Endothelial cell of umbilical vein (primary cell): ENCODE measurements around the gene DAB1. TPM values are rescaled to one million over a fixed set of nuclear protein-coding genes. Genes with fewer than 3 reads are reported as not detected.

Source experiments
- BruUV-seq: library from RNA; stranded (reverse); fragments of 400-500 nt; replicated peaks from 2 replicates; lab custom pipeline; 2021; lab: Mats Ljungman, UMichigan
- CTCF ChIA-PET: fragments of 300-600, 350-600 bp; sonication (Branson Sonifier 250); formaldehyde crosslinking; loops from one replicate; lab custom pipeline; 2021; ENCODE audit warnings: antibody characterized with exemption, inconsistent platforms; lab: Charles Lee
- POLR2A ChIA-PET: fragments of 300-600, 350-600 bp; sonication (Branson Sonifier 250); formaldehyde crosslinking; loops from one replicate; lab custom pipeline; 2021; ENCODE audit warnings: antibody characterized with exemption, inconsistent platforms; lab: Charles Lee
- DNase-seq: peaks from one replicate; pipeline ENCODE4 v3.0.0-alpha.2; 2011; ENCODE audit warnings: low read depth, low spot score
- FAIRE-seq: peaks from 2 replicates; lab custom pipeline; 2011; peaks lifted over from hg19 to GRCh38; lab: Jason Lieb, UNC
- H2AFZ ChIP-seq: 2 replicates; pipeline ENCODE4 v1.6.0; 2012; ENCODE audit warnings: low read depth, low read length, control low read depth, inconsistent platforms
- H3K27ac ChIP-seq: 2 replicates; pipeline ENCODE4 v1.5.1; 2011; ENCODE audit warnings: low read depth, mild to moderate bottlenecking, control low read depth, low read length, moderate library complexity; ENCODE audit not compliant: insufficient read depth
- H3K27me3 ChIP-seq, 2 experiments: 2 replicates each; pipeline versions ENCODE4 v1.6.0 to v1.6.1; 2011; ENCODE audit warnings: low read length in 2 of 2, mixed read lengths in 1 of 2; ENCODE audit not compliant: control insufficient read depth in 2 of 2, insufficient read depth in 2 of 2
- H3K36me3 ChIP-seq, 2 experiments: 2 replicates in 1 of 2; 3 replicates in 1 of 2; pipeline ENCODE4 v1.5.1; 2011; ENCODE audit warnings: low read length in 2 of 2, mild to moderate bottlenecking in 1 of 2, moderate library complexity in 1 of 2; ENCODE audit not compliant: control insufficient read depth in 2 of 2, insufficient read depth in 2 of 2; ENCODE audit errors: extremely low read depth in 1 of 2
- H3K4me1 ChIP-seq: 3 replicates; pipeline ENCODE4 v1.5.1; 2011; ENCODE audit warnings: mild to moderate bottlenecking, low read length; ENCODE audit not compliant: control insufficient read depth, insufficient read depth; ENCODE audit errors: extremely low read depth
- H3K4me2 ChIP-seq: 2 replicates; pipeline ENCODE4 v1.6.1; 2011; ENCODE audit warnings: low read length, control low read depth, mixed read lengths; ENCODE audit not compliant: insufficient read depth
- H3K4me3 ChIP-seq, 3 experiments: fragments of 200-600 bp in 1 of 3; sonication (generic), shearing (Covaris generic) in 1 of 3; replicated peaks in 1 of 3; 2 replicates each; pipeline ENCODE4 v1.5.1; 2011 to 2016; ENCODE audit warnings: control low read depth in 3 of 3, low read length in 3 of 3, mild to moderate bottlenecking in 2 of 3, inconsistent platforms in 1 of 3, low read depth in 1 of 3, moderate library complexity in 1 of 3; ENCODE audit not compliant: insufficient read depth in 1 of 3
- H3K79me2 ChIP-seq: 2 replicates; pipeline ENCODE4 v1.6.0; 2012; ENCODE audit warnings: low read length, inconsistent platforms; ENCODE audit not compliant: control insufficient read depth, insufficient read depth
- H3K9ac ChIP-seq: replicated peaks from 2 replicates; pipeline ENCODE3; 2011; ENCODE audit warnings: low read length, control low read depth; ENCODE audit not compliant: insufficient read depth; ENCODE audit errors: extremely low read depth
- H3K9me1 ChIP-seq: replicated peaks from 3 replicates; pipeline ENCODE4 v1.6.0; 2011; ENCODE audit warnings: mild to moderate bottlenecking, low read length; ENCODE audit not compliant: control insufficient read depth, insufficient read depth; ENCODE audit errors: extremely low read depth
- H3K9me3 ChIP-seq: replicated peaks from 2 replicates; pipeline ENCODE4 v1.5.1; 2012; ENCODE audit warnings: low read length, inconsistent platforms; ENCODE audit not compliant: control insufficient read depth, insufficient read depth
- H4K20me1 ChIP-seq: replicated peaks from 2 replicates; pipeline ENCODE3; 2011; ENCODE audit warnings: mild to moderate bottlenecking, low read length; ENCODE audit not compliant: control insufficient read depth, insufficient read depth; ENCODE audit errors: extremely low read depth
- EZH2 ChIP-seq: IDR thresholded peaks from 2 replicates; pipeline ENCODE4 v1.6.1; 2012; ENCODE audit warnings: borderline replicate concordance, low read depth, mild to moderate bottlenecking, moderate library complexity, low read length, inconsistent platforms; ENCODE audit not compliant: severe bottlenecking
- FOS ChIP-seq: IDR thresholded peaks from 2 replicates; pipeline ENCODE4 v1.6.1; 2011; ENCODE audit warnings: mild to moderate bottlenecking, low read length, moderate library complexity, borderline replicate concordance; ENCODE audit not compliant: insufficient read depth
- GATA2 ChIP-seq: IDR thresholded peaks from 2 replicates; pipeline ENCODE4 v1.7.0; 2011; ENCODE audit warnings: low read depth, mild to moderate bottlenecking, moderate library complexity, mixed read lengths, low read length; ENCODE audit not compliant: insufficient read length, insufficient read depth
- JUN ChIP-seq: IDR thresholded peaks from 2 replicates; pipeline ENCODE4 v1.6.1; 2011; ENCODE audit warnings: borderline replicate concordance, low read depth; ENCODE audit not compliant: insufficient read length, insufficient read depth
- MYC ChIP-seq: IDR thresholded peaks from one replicate; pipeline ENCODE4 v1.6.1; 2011; ENCODE audit warnings: mild to moderate bottlenecking, low read depth, low read length
- POLR2A ChIP-seq: IDR thresholded peaks from 2 replicates; pipeline ENCODE4 v1.6.1; 2012; ENCODE audit warnings: low read depth, mild to moderate bottlenecking, control low read depth, low read length
- POLR2AphosphoS5 ChIP-seq: IDR thresholded peaks from 2 replicates; pipeline ENCODE4 v1.6.1; 2012; ENCODE audit warnings: low read depth, mild to moderate bottlenecking, control low read depth, low read length, moderate library complexity; ENCODE audit not compliant: insufficient read depth
- dilution Hi-C: fragments of 300-500 bp; cut with MboI; formaldehyde crosslinking; loops from one replicate; pipeline ENCODE4 v1.15.0; 2019; ENCODE audit warnings: low sequenced_read_pairs; ENCODE audit not compliant: extremely low pct_ligation_motif_present
- intact Hi-C: fragments of 100-400 bp; cut with micrococcal nuclease; formaldehyde crosslinking; loops from one replicate; pipeline ENCODE4 v1.10.0; 2022
- polyA plus RNA-seq, 4 experiments: library from polyadenylated mRNA; depleted of rRNA in 3 of 4; stranded (reverse) in 3 of 4; unstranded in 1 of 4; fragments of >200 nt; gene quantifications; 2 replicates each; pipeline versions ENCODE4 v1.2.1 to v1.2.3, GENCODE V29; 2011 to 2012; ENCODE audit warnings: missing spikeins in 1 of 4
- total RNA-seq: library from RNA; stranded (reverse); gene quantifications from 2 replicates; pipeline ENCODE4 v1.2.3, GENCODE V29; 2021
- TF ChIP-seq, protein P1 (sequence below), 2 donors: IDR thresholded peaks; 1 replicate in 1 of 2; 2 replicates in 1 of 2; pipeline ENCODE4 v1.5.1; 2011; ENCODE audit warnings: low read length in 2 of 2, mild to moderate bottlenecking in 2 of 2, moderate library complexity in 2 of 2, control low read depth in 1 of 2, inconsistent platforms in 1 of 2, low read depth in 1 of 2; ENCODE audit not compliant: insufficient read depth in 1 of 2; ENCODE audit errors: extremely low read depth in 1 of 2
- TF ChIP-seq, protein P2 (sequence below): IDR thresholded peaks from 2 replicates; pipeline ENCODE4 v1.6.1; 2011; ENCODE audit not compliant: insufficient read depth, insufficient read length

Gene DAB1
- total and polyA plus RNA-seq, 2 donors (not counting 3 experiments of a cell fraction or from before 2014, with no cell fraction given), result not detected

DNA sequence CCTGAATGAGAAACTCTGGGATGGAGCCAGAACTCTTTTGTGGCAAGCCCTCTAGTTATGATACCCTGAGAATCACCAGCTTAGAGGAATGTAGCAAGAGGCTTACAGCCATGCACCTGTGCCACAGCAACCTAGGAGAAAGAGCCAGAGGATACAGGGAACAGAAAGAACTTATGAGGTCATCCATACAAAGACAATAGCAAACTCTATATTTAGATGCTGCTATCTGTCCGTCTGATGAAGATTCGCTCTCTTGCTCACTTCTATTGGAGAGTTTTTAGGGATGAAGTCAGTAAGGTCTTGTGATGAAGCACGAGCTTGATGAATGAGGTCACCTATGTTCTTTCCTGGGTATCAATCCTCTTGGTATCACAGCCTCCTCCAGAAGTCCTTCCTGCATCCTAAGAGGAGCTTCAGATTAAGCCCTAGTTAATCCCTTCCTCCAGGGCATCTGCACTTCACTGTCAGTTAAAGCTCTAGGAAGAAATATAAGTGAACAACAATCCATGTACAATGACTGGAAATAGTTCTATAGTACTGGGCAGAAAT is 185.6 kb downstream of the DAB1 start:
- Histone ChIP-seq H3K27ac (no peak overlapping the region), H3K9me1 (no peaks in the 10 kb centered on the region), H3K27me3 (no peaks in the 10 kb centered on the region), H3K9me3 (no peaks in the 10 kb centered on the region), H3K36me3 (no peaks in the 10 kb centered on the region), H3K9ac (no peak overlapping the region), H4K20me1 (no peaks in the 10 kb centered on the region), H3K4me3 (no peak overlapping the region), H3K4me1 (no peaks in the 10 kb centered on the region), H2AFZ (no peak overlapping the region), H3K4me2 (no peak overlapping the region), H3K79me2 (no peaks in the 10 kb centered on the region)
- CTCF ChIA-PET, result no interaction called here
- no TSS peak for BruUV-seq
- TF ChIP-seq JUN (no peak), MYC (no peak), POLR2AphosphoS5 (no peak), GATA2 (no peak), FOS (no peak), POLR2A (no peak), EZH2 (no peak)
- TF ChIP-seq, protein P1, sequence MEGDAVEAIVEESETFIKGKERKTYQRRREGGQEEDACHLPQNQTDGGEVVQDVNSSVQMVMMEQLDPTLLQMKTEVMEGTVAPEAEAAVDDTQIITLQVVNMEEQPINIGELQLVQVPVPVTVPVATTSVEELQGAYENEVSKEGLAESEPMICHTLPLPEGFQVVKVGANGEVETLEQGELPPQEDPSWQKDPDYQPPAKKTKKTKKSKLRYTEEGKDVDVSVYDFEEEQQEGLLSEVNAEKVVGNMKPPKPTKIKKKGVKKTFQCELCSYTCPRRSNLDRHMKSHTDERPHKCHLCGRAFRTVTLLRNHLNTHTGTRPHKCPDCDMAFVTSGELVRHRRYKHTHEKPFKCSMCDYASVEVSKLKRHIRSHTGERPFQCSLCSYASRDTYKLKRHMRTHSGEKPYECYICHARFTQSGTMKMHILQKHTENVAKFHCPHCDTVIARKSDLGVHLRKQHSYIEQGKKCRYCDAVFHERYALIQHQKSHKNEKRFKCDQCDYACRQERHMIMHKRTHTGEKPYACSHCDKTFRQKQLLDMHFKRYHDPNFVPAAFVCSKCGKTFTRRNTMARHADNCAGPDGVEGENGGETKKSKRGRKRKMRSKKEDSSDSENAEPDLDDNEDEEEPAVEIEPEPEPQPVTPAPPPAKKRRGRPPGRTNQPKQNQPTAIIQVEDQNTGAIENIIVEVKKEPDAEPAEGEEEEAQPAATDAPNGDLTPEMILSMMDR (IDR thresholded peaks at IDR 0.05; ENCODE audit: extremely low read depth in 1 of 2, insufficient read depth in 1 of 2, low read depth in 1 of 2, low read length in 2 of 2), result no peak
- TF ChIP-seq, protein P2, sequence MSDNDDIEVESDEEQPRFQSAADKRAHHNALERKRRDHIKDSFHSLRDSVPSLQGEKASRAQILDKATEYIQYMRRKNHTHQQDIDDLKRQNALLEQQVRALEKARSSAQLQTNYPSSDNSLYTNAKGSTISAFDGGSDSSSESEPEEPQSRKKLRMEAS, result no peak
- FAIRE-seq, result no peak
- DNase-seq, result no peak
- POLR2A ChIA-PET, result no interaction called here
- dilution Hi-C loops (no loop called here), intact Hi-C loops (no loop called here)
